OCI-M1 (cell line): ENCODE measurements around the gene ACSL3.
"Not testable (repeated sequence)": the region's sequence is repeated elsewhere in the genome, so short reads cannot be mapped to it uniquely, and the experiment has no call there.

Experiments
- DNase-seq: peaks from one replicate; lab custom pipeline; 2025; lab: John Stamatoyannopoulos, UW

ACSL3 gene

DNA sequence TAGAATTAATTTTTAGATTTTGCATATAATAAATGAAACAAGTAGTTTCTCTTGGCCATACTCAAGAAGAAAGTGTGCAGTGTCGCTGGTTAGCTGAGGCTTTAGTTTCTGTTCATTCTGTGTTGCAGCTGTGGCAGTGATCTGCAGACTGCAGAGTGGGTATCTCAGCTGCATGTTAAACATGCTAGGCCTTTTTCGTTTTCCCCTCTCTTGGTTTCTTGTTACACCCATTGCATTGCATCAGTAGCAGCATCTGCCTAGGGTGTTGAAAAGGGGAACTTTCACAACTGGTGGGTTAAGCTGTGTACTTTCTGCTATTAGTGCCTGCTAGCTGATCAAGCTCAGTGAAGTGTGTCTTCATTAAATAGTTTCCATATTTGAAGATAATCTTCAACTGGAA, 51.3 kb downstream of the ACSL3 start:
- DNase-seq, result peak; percentile 94

DNA sequence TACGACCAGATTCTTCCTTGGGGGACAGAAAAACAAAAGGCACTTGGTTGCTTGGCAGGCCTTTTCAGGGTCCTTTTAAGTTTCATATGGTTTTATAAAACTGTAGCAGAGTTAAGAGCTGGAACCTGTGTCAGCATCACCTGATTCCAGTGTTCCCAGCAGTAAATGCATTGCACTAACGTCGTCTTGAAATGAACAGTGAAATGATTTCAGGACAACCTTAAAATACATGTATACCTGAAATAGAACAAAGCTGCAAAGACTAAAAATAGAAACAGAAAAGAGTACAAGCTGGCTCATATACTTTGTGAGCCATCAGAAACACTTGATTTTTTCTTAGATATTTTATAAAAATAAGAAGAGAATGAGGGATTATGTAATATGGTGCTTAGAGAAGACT, 51.9 kb downstream of the ACSL3 start:
- DNase-seq, result no peak

DNA sequence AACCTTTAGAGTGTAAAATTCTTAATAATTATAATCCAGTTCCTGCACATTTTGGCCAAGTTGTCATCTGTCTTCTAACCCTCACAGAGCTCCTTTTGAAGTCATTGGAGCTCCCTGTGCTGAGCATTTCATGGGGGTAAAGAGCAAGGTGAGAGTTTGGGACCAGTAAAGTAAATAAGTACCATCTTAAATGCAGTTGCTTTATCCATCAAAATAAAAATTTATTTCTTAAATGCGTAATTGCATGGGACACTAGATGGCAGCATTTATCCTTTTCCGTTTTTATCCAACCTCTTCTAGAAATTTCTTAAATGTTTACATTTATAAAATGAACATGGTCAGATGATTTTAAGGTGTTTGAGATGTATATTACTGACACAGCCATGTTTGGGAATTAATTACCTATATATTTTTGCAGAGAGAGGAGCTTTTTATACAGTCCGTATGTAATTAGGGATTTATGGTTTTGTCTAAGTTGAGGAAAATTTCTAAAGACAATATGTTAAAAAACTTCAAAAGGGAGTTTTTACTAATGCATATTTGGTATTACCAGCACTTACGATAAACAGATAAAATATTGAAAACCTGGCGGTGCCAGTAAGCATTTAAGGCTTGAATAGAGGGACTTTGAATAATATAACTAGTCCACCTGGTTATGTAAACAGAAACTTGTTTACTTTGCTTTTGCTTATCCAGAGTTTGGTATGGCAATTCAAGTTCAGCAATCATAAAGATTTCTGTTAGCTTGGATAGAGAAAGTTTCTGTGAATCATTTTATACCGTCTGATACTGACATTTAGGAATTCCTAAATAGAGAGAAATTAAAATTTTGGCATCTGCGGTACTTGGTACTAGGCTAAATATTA, 54.5 kb downstream of the ACSL3 start:
- DNase-seq, result peak; percentile 35

DNA sequence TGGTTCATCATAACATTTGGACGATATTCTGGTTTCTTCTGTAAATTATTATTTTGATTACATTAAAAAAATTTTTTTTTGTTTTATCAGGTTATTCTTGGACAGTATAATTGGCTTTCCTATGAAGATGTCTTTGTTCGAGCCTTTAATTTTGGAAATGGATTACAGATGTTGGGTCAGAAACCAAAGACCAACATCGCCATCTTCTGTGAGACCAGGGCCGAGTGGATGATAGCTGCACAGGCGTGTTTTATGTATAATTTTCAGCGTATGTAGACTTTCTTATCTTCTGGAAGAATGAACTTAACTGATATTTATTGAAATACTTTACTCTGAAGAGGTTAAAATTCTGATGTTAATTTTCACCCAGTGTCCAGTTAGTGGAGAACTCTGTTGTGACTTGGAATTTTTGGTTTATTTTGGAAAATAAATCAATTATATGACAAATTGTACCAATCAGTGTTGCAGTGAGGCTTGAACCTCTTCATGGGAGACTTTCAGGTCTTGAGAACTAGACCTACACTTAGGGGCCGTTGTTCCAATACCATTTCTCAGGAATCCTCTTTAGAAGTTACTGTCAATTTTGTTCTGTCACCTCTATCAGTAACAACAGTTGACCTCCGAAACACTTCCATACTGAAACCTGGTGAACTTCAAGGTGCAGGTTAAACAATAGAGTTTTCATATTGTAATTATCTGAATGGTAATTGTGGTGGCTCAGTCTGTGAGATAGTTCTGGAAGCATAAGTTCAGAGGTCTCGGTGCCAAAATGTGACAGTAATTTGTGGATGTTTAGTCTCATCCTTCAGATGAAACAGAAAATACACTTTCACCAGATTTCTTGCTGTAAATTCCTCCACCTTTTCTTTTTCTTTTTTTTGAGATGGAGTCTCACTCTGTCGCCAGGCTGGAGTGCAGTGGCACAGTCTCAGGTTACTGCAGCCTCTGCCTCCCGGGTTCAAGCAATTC, 55.7 kb downstream of the ACSL3 start:
- DNase-seq, result no peak

DNA sequence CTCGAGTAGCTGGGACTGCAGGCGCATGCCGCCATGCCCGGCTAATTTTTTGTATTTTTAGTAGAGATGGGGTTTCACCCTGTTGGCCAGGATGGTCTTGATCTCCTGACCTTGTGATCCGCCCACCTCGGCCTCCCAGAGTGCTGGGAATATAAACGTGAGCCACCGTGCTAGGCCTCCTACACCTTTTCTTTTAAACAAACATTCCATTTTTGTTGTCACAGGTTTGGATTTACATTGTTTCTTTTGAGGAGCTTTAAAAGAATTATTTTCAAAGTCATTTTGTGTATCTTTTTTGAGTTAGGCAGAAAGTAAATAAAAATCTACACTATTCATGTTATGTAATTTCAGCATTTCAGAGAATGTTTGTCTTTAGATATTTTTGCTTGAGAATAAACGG, 56.4 kb downstream of the ACSL3 start:
- not testable (repeated sequence) for DNase-seq

DNA sequence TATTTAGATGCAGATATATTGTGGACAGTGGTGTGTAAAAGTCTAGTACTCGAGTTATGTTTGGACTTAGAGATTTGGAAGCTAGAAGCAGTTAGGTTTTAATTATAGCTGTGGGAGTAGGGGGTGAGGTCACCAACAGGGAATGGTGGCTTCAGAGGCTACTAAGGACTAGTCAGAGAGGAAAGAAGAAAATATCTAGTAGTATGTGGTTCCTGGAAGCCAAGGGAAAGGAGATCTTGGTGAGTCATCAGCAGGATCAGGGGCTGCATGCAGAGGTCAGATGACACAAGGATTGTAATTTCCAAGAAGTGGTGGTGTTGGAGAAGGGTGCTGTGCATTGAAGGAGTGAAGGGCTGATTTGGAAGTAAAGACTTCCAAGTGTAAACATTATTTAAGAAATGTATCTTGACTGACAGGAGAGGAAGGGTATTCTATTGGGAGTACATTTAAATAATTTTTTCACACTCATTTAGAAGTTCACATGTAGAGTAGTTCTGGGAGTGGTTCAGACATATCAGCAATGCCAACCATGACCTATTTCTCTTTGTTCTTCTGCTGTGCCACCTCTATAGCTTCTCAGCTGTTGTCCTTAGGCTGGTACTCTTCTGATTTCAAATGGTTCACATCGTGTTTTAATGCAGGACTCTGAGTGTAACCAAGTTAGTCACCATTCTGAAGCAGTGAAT, 59.1 kb downstream of the ACSL3 start:
- peak; percentile 76 for DNase-seq

DNA sequence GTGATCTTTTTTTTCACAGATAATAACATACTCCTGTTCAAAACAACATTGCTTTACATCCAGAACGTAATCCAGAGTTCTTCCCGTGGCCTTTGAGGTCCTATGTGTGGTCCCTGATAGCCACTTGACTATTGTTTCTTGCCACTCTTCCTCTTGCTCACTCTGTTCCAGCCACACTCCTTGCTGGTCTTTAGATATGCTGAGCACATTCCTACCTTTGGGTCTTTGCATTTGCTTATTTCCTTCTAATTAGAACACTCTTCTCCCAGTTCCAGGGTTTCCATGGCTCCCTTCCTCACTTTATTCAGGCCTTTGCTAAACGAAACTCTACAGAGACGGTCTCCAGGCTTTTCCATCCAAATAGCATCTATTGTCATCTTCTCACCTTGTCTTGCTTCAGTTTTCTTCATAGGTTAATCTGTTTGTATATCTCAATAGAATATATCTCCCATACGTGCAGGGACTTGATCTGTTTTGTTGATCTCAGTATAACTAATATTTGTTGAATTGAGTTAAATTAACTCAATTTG, 59.9 kb downstream of the ACSL3 start:
- no peak for DNase-seq

DNA sequence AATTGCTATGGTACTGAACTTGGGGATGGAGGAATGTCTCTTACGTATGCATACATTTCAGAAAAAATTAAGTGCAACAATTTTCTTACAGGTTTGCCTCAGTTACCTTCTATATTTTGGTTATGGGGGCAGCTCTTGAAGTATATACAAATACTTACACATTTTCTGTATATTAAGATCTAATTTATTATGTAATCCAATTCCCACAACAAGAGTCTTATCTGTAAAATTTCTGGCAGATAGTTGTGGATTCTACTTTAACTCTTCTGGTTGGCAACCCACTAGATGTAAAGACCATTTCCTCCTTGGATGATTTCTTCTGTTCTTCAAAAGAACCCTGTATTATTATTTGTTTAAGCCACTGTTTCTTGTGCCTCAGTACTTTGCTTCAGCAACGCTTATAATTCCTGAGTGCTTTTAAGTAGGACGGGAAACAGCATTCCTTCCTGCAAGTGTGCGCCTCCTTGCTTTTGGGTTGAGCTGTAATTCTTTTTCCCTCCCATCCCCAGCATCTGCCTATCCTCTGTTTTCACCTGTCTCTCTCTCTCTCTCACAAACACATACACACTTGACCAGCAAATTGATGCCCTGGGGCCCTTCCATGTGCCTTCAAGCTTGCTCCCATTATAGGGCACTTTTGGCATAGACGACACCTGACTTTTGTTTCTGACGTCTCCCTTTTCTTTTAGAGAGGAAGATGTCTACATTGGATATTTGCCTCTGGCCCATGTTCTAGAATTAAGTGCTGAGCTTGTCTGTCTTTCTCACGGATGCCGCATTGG, 61.4 kb downstream of the ACSL3 start:
- no peak for DNase-seq

DNA sequence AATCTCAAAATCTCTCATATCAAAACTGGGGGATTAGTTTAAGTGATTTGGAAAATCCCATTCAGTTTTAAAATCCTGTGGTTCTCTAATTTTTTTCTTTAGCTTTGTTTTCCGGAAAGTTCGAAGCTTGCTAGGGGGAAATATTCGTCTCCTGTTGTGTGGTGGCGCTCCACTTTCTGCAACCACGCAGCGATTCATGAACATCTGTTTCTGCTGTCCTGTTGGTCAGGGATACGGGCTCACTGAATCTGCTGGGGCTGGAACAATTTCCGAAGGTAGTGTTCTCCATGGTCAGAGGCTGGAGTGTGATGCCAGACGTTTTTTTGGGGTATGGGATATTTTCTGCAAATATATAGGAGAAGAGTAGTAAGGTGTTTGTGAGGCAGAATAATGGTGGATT, 66.1 kb downstream of the ACSL3 start:
- DNase-seq, result no peak

DNA sequence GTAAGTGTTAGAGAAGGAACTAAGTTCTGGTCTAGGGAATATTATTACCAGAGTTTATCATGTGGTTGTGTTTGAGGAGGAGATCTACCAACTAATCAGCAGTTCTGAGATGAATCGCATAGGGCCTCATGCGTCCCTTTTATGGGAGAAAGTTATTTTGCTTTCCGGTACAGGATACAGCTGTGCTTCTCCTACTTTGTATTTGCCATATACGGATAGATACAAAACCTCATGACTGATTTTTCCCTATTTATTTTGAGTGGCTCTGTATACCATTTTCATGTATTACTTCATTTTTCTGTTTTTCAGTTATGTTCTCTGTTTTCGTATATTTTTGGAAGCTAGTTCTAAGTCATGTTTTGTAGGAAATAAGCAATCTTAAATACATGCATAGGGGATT, 66.8 kb downstream of the ACSL3 start:
- DNase-seq, result no peak

DNA sequence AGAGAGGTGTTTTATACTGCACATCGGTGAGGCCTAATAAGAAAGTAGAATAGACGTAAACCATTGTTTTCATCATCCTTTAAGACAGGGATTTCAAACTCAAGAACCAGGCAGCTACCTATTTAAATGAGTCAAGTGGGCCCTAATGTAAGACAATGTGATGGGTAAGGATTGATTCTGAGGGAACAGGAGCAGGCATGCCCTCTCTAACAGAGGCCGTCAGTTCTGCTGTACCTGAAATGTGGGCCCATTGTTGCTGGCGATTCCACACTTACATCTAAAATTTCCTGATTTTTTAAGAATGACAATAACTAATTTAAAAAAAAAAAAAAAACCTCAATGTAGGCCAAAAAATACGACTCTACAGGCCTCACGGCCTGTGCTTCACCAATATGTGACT, 67.5 kb downstream of the ACSL3 start:
- no peak for DNase-seq

DNA sequence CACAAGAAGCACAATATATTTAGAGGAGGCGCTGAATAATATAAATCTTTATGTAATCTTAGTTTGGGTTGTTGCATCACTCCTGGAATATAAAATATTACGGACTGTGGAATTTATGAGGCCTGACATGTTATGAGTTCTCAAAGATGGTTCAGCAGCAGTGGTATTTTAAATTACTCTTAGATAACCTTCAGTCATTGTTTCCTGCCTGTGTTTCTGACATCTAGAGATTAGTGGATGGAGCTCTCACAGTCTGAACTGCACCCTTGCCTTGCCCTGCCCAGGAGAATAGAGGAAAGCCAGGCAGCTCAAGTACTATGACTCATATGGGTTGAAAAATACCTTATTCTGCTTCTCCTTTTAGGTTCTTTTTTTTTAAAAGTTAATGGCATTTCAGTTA, 70.0 kb downstream of the ACSL3 start:
- no peak for DNase-seq

DNA sequence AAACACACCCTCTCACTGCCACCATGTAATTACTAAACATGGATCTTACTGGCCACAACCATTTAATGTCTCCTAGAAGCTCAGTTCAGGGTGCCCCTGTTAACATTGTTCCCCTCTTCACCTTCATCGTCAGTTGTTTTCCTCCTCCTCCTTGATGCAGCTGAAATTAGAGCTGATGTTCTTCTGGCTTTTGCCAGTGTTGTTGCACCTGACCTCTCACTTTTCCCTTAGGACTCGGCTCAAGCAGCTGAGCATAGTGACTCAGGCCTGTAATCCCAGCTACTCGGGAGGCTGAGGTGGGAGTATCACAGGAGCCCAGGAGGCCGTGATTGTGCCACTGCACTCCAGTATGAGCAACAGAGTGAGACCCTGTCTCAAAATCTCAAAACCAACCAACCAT, 70.8 kb downstream of the ACSL3 start:
- no peak for DNase-seq

DNA sequence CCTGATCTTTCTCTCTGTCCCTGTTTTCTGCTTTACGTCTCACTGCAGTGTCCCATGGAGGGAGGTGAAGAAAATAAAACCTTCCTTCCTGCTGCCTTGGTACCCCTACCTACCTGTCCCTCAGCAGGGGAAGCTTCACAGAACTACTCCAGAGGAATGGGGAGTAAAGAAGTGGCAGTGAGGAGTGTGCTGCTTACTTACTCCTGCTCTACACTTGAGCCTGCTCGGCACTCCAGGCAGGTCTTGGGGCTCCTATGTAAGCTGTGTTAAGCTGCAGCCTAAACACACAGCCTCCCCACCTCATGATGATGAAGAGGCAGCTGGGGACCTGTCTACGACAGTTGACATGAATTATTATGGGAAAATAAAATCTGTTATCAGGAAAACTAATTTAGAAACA, 72.6 kb downstream of the ACSL3 start:
- no peak for DNase-seq

DNA sequence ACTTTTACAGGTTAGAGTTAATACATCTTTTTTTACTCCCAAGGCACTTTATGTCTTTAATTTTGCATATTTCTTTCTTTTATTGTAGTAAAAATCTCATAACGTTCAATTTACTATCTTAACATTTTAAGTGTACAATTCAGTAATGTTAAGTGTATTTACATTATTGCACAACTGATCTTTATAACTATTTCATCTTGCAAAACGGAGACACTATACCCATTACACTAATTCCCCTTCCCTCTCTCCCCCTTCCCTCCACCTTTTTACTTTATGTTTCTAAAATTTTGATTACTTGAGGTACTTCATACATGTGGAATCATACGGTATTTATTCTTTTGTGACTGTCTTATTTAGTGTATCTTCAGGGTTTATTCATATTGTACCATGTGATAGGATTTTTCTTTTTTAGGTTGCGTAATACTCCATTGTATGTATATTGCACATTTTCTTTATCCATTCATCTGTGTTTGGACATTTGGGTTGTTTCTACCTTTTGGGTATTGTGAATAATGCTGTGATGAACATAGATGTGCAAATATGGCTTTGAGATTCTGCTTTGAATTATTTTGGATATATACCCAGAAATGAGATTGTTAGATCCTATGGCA, 75.0 kb downstream of the ACSL3 start:
- no peak for DNase-seq

DNA sequence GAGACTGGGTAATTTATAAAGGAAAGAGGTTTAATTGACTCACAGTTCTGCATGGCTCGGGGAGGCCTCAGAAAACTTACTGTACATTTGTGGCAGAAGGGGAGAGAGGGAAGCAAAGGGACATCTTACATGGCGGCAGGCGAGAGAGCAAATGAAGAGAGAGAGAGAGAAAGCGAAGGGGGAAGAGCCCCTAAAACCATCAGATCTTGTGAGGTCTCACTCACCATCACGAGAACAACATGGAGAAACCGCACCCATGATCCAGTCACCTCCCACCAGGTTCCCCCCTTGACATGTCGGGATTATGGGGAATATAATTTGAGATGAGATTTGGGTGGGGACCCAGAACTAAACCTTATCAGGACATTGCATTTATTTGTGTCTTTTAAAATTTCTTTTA, 75.9 kb downstream of the ACSL3 start:
- DNase-seq, result no peak

DNA sequence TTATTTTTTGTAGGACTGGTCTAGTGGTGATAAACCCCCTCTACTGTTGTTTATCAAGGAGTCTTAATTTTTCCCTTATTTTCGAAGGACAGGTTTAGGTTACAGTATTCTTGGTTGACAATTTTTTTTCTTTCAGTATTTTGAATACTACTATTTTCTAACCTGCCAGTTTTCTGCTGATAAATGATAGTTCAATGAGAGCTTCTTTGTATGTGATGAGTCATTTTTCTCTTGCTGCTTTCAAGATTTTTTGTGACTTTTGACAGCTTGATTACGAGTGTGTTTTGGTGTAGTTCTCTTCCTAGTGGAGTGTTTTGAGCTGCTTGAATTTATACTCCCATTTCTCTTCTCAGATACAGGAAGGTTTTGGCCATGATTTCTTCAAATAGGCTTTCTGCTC, 77.5 kb downstream of the ACSL3 start:
- peak; percentile 22 for DNase-seq

DNA sequence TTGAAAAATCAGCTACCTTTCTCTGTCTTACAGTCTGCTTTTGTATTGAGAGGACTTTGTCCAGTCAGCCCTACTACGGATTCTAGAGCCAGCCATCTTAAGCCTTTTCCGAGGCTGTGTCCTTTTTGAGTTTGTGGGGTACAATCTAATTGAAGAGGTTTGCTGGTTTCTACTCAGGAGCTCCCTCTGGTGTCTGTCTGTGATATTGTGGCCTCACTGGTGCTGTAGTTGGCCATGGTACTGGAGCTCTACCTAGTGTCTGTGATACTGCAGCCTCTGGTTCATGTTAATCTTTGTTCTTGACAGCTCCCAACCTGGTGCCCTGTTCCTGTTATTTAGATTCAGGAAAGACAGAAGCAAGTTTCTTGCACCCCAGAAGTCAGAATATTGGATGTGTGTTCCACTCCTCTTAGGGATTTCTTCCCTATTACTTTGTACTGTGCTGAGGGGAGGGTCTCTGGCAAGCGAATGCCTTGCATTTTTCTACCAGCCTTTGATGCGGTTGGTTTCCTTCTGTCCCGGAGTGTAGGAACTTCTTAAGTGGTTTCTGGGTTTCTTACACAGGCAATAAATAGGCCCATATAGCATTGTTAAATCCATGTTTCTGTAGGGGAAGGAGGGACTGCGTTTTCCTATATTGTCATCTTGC, 78.5 kb downstream of the ACSL3 start:
- DNase-seq, result peak; percentile 85

DNA sequence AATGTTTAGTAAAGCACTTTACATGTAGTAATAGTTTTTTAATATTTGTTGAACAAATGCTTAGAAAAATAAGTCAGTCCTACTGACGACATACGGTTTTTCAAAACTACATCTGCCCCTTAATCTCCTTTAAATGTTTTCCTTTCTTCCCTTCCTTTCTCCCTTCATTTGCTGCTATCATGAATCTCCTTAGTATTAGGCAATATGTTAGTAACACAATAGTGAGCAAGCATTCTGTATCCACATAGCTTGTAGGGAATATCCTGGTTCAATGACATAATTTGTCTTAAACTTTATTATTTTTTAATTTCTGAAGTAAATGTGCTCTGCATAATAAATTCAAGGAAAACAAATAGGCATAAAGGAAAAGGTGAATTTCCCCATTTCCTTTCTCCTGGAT, 79.1 kb downstream of the ACSL3 start:
- no peak for DNase-seq

DNA sequence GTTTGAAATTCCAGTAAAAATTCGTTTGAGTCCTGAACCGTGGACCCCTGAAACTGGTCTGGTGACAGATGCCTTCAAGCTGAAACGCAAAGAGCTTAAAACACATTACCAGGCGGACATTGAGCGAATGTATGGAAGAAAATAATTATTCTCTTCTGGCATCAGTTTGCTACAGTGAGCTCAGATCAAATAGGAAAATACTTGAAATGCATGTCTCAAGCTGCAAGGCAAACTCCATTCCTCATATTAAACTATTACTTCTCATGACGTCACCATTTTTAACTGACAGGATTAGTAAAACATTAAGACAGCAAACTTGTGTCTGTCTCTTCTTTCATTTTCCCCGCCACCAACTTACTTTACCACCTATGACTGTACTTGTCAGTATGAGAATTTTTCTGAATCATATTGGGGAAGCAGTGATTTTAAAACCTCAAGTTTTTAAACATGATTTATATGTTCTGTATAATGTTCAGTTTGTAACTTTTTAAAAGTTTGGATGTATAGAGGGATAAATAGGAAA, 80.7 kb downstream of the ACSL3 start:
- no peak for DNase-seq
